ENCODE data around the gene PPP1R14C.

The PPP1R14C gene

DNA sequence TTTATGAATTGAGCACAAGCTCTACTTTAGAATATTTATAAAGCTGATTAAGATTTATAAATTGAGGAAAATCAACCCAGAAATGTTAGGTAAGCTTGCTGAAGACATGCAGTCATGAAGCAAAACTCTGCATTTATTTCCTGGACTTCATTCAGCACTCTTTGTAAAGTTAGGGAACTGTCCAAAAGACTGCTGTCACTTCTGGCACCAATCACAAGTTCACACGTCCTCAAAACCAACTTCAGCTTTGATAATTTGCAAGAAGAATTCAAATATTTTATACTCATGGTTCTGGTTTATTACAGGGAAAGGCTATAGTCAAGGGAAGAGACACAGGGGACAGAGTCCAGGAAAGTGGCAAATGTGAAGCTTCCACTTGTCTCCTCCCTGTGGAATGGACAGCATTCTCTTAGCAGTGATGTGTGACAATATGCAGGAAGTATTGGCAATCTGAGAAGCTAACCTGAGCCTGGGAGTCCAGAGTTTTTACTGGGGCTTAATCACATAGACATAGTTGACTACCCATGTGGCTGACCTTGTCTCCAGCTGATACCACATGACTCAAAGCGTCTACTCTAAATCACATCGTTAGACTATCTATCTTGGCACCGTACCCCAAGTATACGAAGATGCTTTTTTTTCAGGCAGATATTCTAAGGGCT is 85.4 kb downstream of the PPP1R14C start:
- TF ChIP-seq, protein P1, sequence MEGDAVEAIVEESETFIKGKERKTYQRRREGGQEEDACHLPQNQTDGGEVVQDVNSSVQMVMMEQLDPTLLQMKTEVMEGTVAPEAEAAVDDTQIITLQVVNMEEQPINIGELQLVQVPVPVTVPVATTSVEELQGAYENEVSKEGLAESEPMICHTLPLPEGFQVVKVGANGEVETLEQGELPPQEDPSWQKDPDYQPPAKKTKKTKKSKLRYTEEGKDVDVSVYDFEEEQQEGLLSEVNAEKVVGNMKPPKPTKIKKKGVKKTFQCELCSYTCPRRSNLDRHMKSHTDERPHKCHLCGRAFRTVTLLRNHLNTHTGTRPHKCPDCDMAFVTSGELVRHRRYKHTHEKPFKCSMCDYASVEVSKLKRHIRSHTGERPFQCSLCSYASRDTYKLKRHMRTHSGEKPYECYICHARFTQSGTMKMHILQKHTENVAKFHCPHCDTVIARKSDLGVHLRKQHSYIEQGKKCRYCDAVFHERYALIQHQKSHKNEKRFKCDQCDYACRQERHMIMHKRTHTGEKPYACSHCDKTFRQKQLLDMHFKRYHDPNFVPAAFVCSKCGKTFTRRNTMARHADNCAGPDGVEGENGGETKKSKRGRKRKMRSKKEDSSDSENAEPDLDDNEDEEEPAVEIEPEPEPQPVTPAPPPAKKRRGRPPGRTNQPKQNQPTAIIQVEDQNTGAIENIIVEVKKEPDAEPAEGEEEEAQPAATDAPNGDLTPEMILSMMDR (IDR thresholded peaks at IDR 0.05; ENCODE audit: low read length, missing control alignments): no peak
- no peak for DNase-seq (ENCODE audit: low read depth)
- no peak overlapping the region for H3K4me3 ChIP-seq (replicated peaks; ENCODE audit: low read depth, low read length)

DNA sequence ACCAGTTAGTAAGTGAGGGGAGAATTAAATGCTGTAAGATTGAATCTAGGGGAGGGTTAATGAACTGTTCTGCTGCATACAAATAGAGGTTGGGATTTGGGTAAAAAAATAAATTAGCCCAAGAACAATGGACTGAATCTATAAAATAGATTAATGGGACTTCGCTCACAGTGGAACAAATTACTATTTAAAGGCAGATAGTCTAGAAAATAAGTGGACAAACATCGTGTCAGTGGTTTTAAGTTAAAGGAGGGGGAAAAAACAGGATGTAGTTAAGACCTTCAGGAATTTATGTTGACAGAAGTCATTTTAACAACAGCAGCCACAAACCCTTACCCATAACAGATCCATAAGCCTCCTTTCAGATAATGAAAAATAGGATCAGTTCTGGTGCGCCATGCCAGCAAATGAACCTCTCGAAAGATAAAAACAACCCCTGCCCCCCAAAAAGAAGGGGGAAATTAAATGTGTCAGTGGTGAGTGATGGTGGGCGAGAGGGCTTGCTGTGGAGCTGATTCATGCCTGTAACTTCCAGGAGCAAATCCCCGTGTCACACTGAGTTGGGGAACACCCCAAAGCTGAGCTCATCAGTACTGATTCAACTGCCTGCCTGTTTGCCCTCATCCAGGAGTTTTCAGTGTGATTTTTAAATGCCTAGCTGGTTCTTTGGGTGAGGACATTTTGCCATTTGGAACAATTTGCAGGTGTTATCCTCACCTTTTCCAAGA is 86.8 kb downstream of the PPP1R14C start:
- DNase-seq (ENCODE audit: low read depth): no peak
- TF ChIP-seq, protein P1 (IDR thresholded peaks at IDR 0.05; ENCODE audit: low read length, missing control alignments): no peak
- H3K4me3 ChIP-seq (replicated peaks; ENCODE audit: low read depth, low read length): no peak overlapping the region

DNA sequence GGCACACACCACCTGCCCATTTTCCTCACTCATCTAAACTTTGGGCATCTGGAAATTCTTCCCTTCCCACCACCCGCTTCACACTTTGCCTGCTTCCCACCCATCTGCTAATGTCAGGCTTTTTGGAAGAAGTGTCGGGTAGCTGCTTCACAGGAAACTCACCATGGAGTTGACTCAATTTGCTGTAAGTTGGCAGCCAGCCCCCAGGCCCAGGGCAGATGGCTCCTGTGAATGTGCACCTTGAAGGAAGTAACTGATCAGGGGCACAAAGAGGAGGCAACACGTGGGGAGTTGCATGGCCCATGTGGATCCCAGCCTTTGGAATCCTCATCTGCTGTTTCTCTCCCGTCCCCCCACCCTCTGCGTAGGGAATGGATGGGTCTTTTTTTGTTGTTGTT is 87.3 kb downstream of the PPP1R14C start:
- TF ChIP-seq, protein P1 (IDR thresholded peaks at IDR 0.05; ENCODE audit: low read length, missing control alignments): no peak

DNA sequence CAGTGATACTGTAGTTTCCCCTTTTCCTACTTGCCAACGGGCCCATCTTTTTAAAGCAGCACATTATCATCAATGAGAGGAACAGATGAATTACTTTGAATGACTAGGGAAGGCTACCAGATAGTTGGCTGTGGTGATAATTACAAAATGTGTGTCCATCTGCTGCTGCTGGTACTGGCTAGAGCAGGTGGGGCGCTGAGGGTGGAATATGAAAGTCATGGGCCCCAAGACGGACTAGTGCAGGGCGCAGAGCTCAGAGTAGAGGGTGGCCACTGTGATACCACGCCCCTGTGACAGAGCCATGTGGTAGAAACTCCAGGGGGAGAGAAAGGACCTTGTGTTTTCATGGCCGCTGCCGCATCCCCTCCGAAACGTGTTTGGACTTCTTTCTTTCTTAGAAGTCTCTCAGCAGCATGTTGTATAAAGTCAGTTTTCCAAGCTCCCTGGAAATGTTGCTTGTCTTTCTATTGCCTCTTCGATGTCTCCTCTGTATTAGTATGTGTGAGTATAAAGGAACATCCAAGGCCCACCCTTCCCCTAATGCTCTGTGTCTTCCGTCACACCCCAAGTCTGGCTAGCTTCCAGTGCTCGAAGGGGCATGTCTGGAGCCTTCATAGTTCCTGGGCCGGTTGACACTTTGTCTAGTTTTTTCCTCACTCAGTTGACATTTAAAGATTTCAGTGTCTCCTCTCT is 88.1 kb downstream of the PPP1R14C start:
- TF ChIP-seq, protein P1 (IDR thresholded peaks at IDR 0.05; ENCODE audit: low read length, missing control alignments): no peak
- DNase-seq (ENCODE audit: low read depth): no peak
- no peak overlapping the region for H3K4me3 ChIP-seq (replicated peaks; ENCODE audit: low read depth, low read length)

More for the DNA sequence above, 87.3 kb downstream of the PPP1R14C start:
- no peak for DNase-seq (ENCODE audit: low read depth)
- H3K4me3 ChIP-seq (replicated peaks; ENCODE audit: low read depth, low read length): no peak overlapping the region

DNA sequence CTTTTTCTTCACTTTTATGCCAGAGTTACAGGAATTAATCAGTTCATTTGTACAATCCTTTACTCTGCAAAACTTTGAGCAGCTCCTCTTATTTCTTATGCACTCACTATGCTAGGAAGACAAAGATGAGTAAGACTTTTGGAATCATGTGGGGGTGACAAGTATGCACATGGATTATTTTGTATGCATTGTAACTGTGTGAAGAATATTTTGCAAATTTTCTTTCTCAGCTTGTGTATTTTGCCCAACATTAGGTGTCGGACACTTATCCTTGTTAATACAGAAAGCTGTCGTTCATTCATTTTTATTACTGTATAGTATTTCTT is 88.6 kb downstream of the PPP1R14C start:
- peak; percentile 28 for DNase-seq (ENCODE audit: low read depth)
- no peak overlapping the region for H3K4me3 ChIP-seq (replicated peaks; ENCODE audit: low read depth, low read length)
- TF ChIP-seq, protein P1 (IDR thresholded peaks at IDR 0.05; ENCODE audit: low read length, missing control alignments): no peak

DNA sequence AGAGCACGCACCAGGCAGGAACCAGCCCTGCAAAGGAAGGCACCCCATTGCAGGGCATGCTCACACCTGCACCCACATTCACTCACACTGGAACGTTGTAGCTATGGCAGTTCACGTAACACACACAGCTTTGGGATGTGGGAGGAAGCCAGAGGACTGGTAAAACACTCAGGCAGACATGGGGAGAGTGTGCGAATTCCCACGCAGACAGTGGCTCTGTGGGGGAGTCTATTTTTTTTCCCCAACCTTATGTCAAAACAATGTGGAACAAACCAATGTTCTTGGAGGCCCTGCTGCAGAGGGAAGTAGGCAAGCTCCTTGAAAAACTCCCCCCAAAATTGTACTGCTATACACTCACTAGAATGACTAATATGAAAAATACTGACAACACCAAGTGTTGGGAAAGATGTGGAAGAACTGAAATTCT is 91.0 kb downstream of the PPP1R14C start:
- H3K4me3 ChIP-seq (replicated peaks; ENCODE audit: low read depth, low read length): no peak overlapping the region
- no peak for DNase-seq (ENCODE audit: low read depth)
- TF ChIP-seq, protein P1 (IDR thresholded peaks at IDR 0.05; ENCODE audit: low read length, missing control alignments): no peak

Data from fibroblast of pulmonary artery (primary cell).